Astrocyte of the hippocampus (primary cell): ENCODE measurements around the gene IGFBP4.

Experiments
- DNase-seq: peaks from one replicate; pipeline ENCODE4 v3.0.0; 2011; ENCODE audit warnings: low read depth, low spot score

IGFBP4 gene

GRCh38 chr17:40432864-40433528, 10.3 kb upstream of the IGFBP4 start:
- peak; percentile 76 for DNase-seq

DNA sequence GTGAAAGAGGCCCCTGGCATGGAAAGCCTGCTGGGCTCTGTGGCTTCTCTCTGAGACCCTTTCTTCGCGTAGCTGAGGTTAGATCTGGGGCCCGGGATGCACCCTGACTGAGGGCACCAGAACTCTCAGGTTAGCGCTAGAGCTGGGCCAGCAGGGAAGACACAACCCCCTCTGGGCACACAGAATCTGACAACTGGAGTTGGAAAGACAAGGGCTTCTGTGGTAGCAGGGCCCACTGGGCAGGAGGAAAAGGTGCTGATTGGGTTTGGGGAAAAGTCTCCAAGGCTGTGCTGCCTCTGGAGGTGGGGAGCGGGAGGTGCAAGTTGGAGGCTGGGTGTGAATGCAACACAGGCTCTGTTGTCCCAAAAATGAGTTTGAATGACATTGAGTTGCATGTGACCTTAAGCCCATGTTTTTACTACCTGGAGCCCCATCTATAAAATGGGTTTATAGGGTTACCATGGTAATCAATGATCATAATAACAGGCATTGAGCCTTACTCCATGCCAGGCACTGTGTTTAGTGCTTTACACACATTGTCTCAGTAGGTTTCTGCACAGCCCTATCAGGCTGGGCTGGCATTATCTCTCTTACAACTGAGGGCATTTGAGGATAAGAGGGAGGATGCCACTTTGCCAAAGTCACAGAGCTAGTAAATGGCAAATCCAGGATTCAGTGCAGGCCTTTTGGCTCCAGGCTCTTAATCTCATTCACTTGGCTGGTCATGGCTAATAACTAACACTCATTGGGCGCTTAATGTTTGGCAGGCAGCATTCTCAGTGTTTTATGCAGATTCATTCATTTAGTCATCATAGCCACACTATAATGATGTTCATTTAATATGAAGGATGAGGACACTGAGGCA, 9.5 kb upstream of the IGFBP4 start:
- no peak for DNase-seq

GRCh38 chr17:40436636-40437035, 6.6 kb upstream of the IGFBP4 start:
- no peak for DNase-seq

DNA sequence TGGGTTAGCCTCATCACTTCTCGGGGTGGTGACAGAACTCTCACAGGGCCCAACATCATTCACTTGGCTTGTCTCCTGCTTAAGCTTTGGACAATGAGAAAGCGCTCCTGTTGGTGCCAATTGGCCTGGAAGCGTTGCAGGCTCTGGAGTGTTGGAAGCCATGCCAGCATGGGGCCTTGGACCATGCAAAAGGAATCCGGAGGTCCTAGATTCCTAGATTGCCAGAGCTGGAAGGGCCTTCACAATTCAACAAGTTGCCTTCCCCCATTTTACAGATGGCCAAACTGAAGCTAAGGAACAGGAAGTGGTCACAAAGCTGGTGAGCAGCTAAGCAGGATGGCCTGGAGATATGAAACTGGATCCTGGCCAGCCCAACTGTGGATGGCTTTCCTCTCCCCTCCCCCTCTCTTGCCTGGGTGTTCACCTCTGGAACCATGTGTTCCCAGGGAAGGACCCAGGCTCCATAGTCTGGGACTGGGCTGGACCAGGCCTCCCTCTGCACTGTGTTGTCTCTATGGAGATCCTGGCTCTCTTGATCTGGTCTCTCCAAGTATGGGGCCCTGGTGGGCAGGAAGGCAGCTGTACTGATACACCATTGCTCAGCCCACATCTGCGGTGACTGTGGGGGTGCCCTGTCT, 6.0 kb upstream of the IGFBP4 start:
- no peak for DNase-seq

DNA sequence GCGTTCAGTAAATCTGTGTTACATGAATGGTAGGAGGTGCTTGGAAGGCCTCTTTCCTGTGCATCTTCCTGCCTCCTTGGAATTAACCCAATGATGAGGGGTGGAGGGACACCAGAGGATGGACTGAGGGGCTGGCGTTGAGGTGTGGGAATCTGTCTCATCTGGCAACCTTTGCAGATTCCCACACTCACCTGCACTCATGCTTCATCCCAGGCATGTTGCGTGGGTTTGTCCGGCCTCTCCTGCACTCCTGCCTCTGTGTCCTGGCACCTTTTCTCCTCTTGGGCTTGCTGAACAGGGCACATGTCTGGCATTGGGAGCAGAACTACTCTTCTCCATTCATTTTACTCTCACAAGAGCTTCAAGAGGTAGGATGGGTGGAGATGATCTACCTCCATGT, 3.1 kb upstream of the IGFBP4 start:
- DNase-seq: no peak

DNA sequence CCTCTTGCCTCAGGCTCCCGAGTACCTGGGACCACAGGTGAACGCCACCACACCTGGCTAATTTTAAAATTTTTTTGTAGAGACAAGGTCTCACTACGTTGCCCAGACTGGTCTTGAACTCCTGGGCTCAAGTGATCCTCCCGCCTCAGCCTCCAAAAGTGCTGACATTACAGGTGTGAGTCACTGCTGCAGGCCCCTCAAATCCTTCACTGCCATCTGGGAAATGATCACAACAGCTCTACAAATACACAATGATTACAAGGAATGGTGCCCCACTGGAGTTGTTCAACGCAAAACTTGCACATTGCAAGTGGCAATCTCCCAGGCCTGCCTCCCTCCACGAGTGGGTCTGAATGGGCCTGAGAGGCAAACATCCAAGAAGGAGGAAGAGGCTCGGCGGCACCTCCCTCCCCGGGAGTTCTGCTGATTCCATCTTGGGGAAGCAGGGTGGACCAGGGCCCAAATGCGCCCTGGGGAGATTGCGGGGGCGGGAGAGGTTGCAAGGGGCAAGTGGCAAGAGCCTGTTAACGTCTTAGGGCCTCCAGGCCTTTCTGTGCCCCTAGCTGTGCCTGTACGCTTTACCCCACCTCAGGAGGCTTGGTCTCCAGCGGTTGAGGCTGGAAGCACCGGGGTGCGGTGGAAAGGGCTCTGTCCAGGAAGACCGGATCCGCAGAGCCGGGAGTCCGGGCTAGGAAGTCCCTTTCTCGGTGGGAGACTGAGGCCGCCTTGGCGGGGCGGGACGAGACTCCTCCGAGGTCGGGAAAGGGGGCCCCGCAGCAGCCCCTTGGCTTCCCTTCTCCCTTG, 656 bp upstream of the IGFBP4 start:
- no peak for DNase-seq

- DNase-seq: peak; percentile 51
Measured at GRCh38 chr17:40443988-40444899, 994 bp downstream of the IGFBP4 start.

DNA sequence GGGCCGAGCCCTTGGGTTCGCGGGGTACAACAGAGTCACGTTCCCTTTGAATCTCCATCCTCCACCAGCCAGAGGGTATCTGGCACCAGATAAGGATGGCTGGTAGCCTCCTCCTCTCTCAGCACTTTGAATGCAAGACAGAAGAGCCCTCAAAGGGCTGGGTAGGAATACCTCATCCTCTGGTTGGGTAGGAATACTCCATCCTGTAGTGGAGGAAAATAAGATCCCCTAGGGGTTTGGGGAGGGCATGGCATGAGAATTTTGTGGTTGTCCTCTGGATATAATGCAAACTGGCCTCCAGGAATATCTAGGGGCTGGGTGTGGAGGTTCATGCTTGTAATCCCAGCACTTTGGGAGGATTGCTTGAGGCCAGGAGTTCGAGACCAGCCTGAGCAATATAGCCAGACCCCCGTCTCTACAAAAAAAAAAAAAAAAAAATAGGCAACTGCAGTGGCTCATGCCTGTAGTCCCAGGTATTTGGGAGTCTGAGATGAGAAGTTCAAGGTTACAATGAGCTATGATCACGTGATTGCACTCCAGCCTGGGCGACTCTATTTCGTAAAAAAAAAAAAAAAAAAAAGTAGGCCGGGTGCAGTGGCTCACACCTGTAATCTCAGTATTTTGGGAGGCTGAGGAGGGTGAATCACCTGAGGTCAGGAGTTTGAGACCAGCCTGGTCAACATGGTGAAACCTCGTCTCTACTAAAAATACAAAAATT, 2.7 kb downstream of the IGFBP4 start:
- no peak for DNase-seq

- no peak for DNase-seq
Measured at GRCh38 chr17:40447148-40447644, 3.9 kb downstream of the IGFBP4 start.

DNA sequence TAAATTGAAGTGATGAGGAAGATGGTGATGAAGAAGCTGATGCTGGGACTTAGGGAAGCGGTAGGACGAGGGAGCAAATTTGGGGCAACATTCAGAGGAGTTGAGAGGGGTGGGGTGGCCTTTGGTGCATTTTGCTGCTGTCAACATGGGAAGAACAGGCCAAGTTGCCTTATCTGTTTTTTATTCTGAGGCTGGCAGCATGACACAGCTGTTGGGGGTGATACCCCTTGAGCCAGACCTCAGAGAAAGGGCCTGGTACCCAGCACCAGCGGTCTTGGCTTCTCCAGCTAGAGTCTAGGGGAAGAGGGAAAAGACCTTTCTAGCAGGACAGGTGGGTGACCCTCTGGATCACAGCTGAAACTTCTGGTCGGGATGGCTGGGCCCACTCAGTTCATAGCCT, 4.6 kb downstream of the IGFBP4 start:
- DNase-seq: no peak

DNA sequence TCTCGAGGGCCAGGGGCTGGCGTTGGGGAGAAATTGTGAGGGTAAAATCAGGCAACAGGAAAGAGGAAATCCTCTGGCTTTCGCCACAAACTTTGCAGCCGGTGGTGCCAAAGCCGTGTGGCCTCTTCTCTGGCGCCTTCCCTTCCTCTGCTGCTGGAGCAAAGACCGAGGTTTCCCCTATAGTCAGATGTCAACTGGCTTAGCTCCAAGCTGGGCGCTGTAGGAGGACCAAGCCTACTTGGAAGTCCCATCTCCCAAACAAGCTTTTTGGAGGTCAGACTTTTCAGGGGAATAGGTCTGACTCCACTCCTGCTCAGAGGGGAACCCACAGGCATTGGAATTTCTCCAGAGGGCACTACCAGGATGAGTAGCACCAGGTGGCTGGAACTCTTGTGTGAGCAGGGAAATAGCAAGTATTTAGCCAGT, 5.0 kb downstream of the IGFBP4 start:
- no peak for DNase-seq

- DNase-seq: no peak
Measured at GRCh38 chr17:40448639-40449261, 5.5 kb downstream of the IGFBP4 start.

- DNase-seq: no peak
Measured at GRCh38 chr17:40450175-40450574, 6.9 kb downstream of the IGFBP4 start.

DNA sequence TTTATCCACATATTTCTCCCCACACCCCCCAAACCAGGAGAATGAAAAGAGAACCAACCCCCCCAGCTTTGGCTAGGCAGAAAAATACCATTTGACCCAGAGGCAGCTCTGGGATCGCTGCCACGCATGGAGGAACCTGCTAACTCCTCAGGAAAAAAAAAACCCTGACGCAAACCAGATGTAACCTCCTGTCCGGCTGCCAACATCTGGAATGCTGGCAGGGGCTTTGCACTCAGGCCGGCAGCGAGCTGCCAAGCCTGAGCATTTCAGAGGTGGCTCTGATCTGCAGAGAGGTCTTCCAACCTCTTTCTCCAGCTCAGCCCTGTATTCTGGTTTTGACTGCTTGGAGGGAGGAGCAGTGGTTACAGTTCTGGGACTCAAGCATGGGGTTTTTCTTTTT, 8.2 kb downstream of the IGFBP4 start:
- peak; percentile 77 for DNase-seq

- DNase-seq: peak; percentile 78
Measured at GRCh38 chr17:40452216-40452787, 9.1 kb downstream of the IGFBP4 start.

DNA sequence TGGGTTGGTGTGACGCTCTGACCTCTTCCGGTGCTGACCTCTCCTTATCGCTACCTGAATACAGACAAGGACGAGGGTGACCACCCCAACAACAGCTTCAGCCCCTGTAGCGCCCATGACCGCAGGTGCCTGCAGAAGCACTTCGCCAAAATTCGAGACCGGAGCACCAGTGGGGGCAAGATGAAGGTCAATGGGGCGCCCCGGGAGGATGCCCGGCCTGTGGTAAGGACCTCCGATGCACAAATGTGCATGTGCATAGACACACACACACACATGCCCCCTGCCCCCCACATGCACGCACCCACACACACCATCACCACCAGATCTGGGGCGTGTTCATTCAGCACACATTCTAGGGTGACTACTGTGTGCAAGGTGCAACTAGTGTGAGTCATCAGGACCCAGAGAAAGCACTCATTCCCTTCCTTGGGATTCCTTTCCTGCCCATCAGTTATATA, 9.7 kb downstream of the IGFBP4 start:
- DNase-seq: no peak

DNA sequence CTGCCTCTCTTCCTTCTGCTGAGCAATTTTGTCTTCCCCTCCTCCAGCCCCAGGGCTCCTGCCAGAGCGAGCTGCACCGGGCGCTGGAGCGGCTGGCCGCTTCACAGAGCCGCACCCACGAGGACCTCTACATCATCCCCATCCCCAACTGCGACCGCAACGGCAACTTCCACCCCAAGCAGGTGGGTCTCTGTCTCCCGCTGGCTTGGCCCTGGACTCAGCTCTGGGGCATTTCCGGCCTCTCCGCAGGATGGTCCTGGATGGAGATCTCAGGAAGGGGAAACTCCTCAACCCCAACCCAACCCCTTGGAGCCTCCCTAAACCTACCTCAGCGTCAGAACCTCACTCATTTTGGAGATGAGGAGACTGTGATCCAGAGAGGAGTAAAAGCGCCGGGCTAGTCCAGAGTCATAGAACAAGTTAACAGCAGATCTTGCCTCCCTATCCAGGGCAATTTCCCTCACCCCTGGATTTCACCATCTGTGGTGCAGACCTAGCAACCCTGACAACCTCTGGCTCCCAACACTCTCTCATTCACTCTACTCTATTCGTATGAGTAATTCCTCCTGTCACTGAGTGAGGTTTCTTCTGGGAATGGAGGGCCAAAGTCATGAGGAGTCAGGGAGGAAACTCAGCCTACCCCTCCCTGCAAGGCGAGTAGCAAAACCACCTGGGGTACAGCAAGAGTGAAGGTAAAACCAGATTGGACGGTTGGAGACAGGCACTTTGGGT, 10.8 kb downstream of the IGFBP4 start:
- no peak for DNase-seq

GRCh38 chr17:40454613-40454995, 11.4 kb downstream of the IGFBP4 start:
- DNase-seq: no peak
